ENCODE measurements around the gene HIVEP3.

The HIVEP3 gene

GRCh38 chr1:41842326-41842725 is 76.4 kb downstream of the HIVEP3 start:
- H3K4me3 ChIP-seq (ENCODE audit: low read depth, low read length) = no peak overlapping the region
- no peak for TF ChIP-seq CTCF (IDR thresholded peaks at IDR 0.05; ENCODE audit: insufficient read depth, low read depth, low read length, missing control alignments)
- no peak for DNase-seq (ENCODE audit: low read depth)

GRCh38 chr1:41840592-41841246 is 78.0 kb downstream of the HIVEP3 start:
- H3K4me3 ChIP-seq (ENCODE audit: low read depth, low read length) = no peak overlapping the region
- no peak for TF ChIP-seq CTCF (IDR thresholded peaks at IDR 0.05; ENCODE audit: insufficient read depth, low read depth, low read length, missing control alignments)
- DNase-seq (ENCODE audit: low read depth) = peak; percentile 1

GRCh38 chr1:41838266-41838665 is 80.5 kb downstream of the HIVEP3 start:
- TF ChIP-seq CTCF (IDR thresholded peaks at IDR 0.05; ENCODE audit: insufficient read depth, low read depth, low read length, missing control alignments) = no peak
- no peak for DNase-seq (ENCODE audit: low read depth)
- H3K4me3 ChIP-seq (ENCODE audit: low read depth, low read length) = no peak overlapping the region

- DNase-seq (ENCODE audit: low read depth) = no peak
- TF ChIP-seq CTCF (IDR thresholded peaks at IDR 0.05; ENCODE audit: insufficient read depth, low read depth, low read length, missing control alignments) = no peak
- H3K4me3 ChIP-seq (ENCODE audit: low read depth, low read length) = no peak overlapping the region
These were observed 81.0 kb downstream of the HIVEP3 start for GRCh38 chr1:41837691-41838090.

- no peak for TF ChIP-seq CTCF (IDR thresholded peaks at IDR 0.05; ENCODE audit: insufficient read depth, low read depth, low read length, missing control alignments)
- H3K4me3 ChIP-seq (ENCODE audit: low read depth, low read length) = no peak overlapping the region
- DNase-seq (ENCODE audit: low read depth) = no peak
These were observed 83.2 kb downstream of the HIVEP3 start for GRCh38 chr1:41835485-41835884.

- H3K4me3 ChIP-seq (ENCODE audit: low read depth, low read length) = no peak overlapping the region
- TF ChIP-seq CTCF (IDR thresholded peaks at IDR 0.05; ENCODE audit: insufficient read depth, low read depth, low read length, missing control alignments) = no peak
- no peak for DNase-seq (ENCODE audit: low read depth)
These were observed 85.2 kb downstream of the HIVEP3 start for GRCh38 chr1:41833519-41834000.

- no peak for TF ChIP-seq CTCF (IDR thresholded peaks at IDR 0.05; ENCODE audit: insufficient read depth, low read depth, low read length, missing control alignments)
- DNase-seq (ENCODE audit: low read depth) = no peak
- no peak overlapping the region for H3K4me3 ChIP-seq (ENCODE audit: low read depth, low read length)
These were observed 88.0 kb downstream of the HIVEP3 start for GRCh38 chr1:41830726-41831125.

All from GM12865 (cell line).